Pons (tissue), 1 donor: ENCODE measurements around the gene RALGAPA2.
"Not testable (repeated sequence)": the region's sequence is repeated elsewhere in the genome, so short reads cannot be mapped to it uniquely, and the experiment has no call there.

Experiments used
- DNase-seq: peaks from one replicate; pipeline ENCODE4 v3.0.0-alpha.2; 2016; ENCODE audit warnings: low spot score

The RALGAPA2 gene

GRCh38 chr20:20573797-20574196, 138.6 kb downstream of the RALGAPA2 start:
- DNase-seq, result no peak

GRCh38 chr20:20571068-20571780, 141.2 kb downstream of the RALGAPA2 start:
- DNase-seq, result no peak

GRCh38 chr20:20568604-20569205, 143.7 kb downstream of the RALGAPA2 start:
- DNase-seq, result peak; percentile 73

GRCh38 chr20:20567712-20568111, 144.7 kb downstream of the RALGAPA2 start:
- DNase-seq, result no peak

- DNase-seq, result no peak
Observed at GRCh38 chr20:20566516-20566915, 145.9 kb downstream of the RALGAPA2 start.

GRCh38 chr20:20564279-20564678, 148.2 kb downstream of the RALGAPA2 start:
- DNase-seq, result no peak

- no peak for DNase-seq
Observed at GRCh38 chr20:20562507-20562906, 149.9 kb downstream of the RALGAPA2 start.

- no peak for DNase-seq
Observed at GRCh38 chr20:20561841-20562240, 150.6 kb downstream of the RALGAPA2 start.

- no peak for DNase-seq
Observed at GRCh38 chr20:20561172-20561571, 151.3 kb downstream of the RALGAPA2 start.

- DNase-seq, result no peak
Observed at GRCh38 chr20:20557406-20557805, 155.0 kb downstream of the RALGAPA2 start.

GRCh38 chr20:20555838-20556237, 156.6 kb downstream of the RALGAPA2 start:
- no peak for DNase-seq

- no peak for DNase-seq
Observed at GRCh38 chr20:20554951-20555350, 157.5 kb downstream of the RALGAPA2 start.

GRCh38 chr20:20553541-20553940, 158.9 kb downstream of the RALGAPA2 start:
- DNase-seq, result no peak

GRCh38 chr20:20552076-20552475, 160.4 kb downstream of the RALGAPA2 start:
- no peak for DNase-seq

GRCh38 chr20:20551409-20551808, 161.0 kb downstream of the RALGAPA2 start:
- no peak for DNase-seq

GRCh38 chr20:20549704-20550103, 162.7 kb downstream of the RALGAPA2 start:
- no peak for DNase-seq

GRCh38 chr20:20549267-20549612, 163.2 kb downstream of the RALGAPA2 start:
- no peak for DNase-seq

- no peak for DNase-seq
Observed at GRCh38 chr20:20548527-20549266, 163.7 kb downstream of the RALGAPA2 start.

GRCh38 chr20:20547876-20548266, 164.6 kb downstream of the RALGAPA2 start:
- no peak for DNase-seq

GRCh38 chr20:20547221-20547875, 165.1 kb downstream of the RALGAPA2 start:
- DNase-seq, result no peak

- DNase-seq, result no peak
Observed at GRCh38 chr20:20546402-20546801, 166.0 kb downstream of the RALGAPA2 start.

GRCh38 chr20:20543348-20543747, 169.1 kb downstream of the RALGAPA2 start:
- DNase-seq, result not testable (repeated sequence)
